Aorta (tissue), 5 donors: Measurements from ENCODE around the gene ERC1. TPM values are rescaled to one million over a fixed set of nuclear protein-coding genes. Genes with fewer than 3 reads are reported as not detected.

ENCODE experiments used
- ATAC-seq: fragments of 200-7000 bp; cut with Tn5 transposase; one replicate; pipeline ENCODE4 v1.9.1; 2022; ENCODE audit warnings: moderate library complexity; ENCODE audit not compliant: low FRiP score
- DNase-seq, 2 donors: peaks; one replicate each; pipeline ENCODE4 v3.0.0-alpha.2; 2020
- H3K27ac ChIP-seq, 2 donors: one replicate each; pipeline ENCODE4 v1.5.1; 2013; ENCODE audit warnings: low read length in 2 of 2, mild to moderate bottlenecking in 2 of 2, moderate library complexity in 2 of 2, control low read depth in 1 of 2, inconsistent platforms in 1 of 2, low read depth in 1 of 2
- H3K27me3 ChIP-seq, 2 donors: one replicate each; pipeline ENCODE4 v1.6.1; 2013; ENCODE audit warnings: control low read depth in 1 of 2, low read length in 1 of 2, mild to moderate bottlenecking in 1 of 2, moderate library complexity in 1 of 2; ENCODE audit not compliant: insufficient read depth in 2 of 2, control insufficient read depth in 1 of 2
- H3K36me3 ChIP-seq, 2 donors: one replicate each; pipeline ENCODE4 v1.6.1; 2013; ENCODE audit warnings: control low read depth in 1 of 2, low read length in 1 of 2, mild to moderate bottlenecking in 1 of 2; ENCODE audit not compliant: insufficient read depth in 2 of 2, control insufficient read depth in 1 of 2
- H3K4me1 ChIP-seq, 2 donors: one replicate each; pipeline ENCODE4 v1.6.1; 2013; ENCODE audit warnings: low read length in 2 of 2, control low read depth in 1 of 2, mild to moderate bottlenecking in 1 of 2, moderate library complexity in 1 of 2; ENCODE audit not compliant: insufficient read depth in 2 of 2, control insufficient read depth in 1 of 2
- H3K4me3 ChIP-seq, 2 donors: one replicate each; pipeline ENCODE4 v1.5.1; 2013; ENCODE audit warnings: low read length in 2 of 2, control low read depth in 1 of 2, mild to moderate bottlenecking in 1 of 2
- H3K9me3 ChIP-seq: one replicate; pipeline ENCODE4 v1.6.1; 2013; ENCODE audit warnings: mild to moderate bottlenecking, low read length; ENCODE audit not compliant: control insufficient read depth
- WGBS, 2 donors: extraction: QIAGEN DNeasy Blood & Tissue Kit; methylation state at CpG; one replicate each; pipeline ENCODE4 v1.1.7; 2013; 5-methylcytosine and 5-hydroxymethylcytosine counted together
- intact Hi-C, 2 donors: fragments of 100-400 bp; cut with DNase I; formaldehyde crosslinking; loops; one replicate each; pipeline versions ENCODE4 v1.14.2 to v1.15.0; 2022
- polyA plus RNA-seq, 2 donors: library from polyadenylated mRNA; stranded (reverse); fragments of 200-250 nt; gene quantifications; one replicate each; pipeline ENCODE4 v1.2.3, GENCODE V29; 2013
- total RNA-seq, 2 donors: library from RNA; stranded (reverse); fragmentation: NEBNext Ultra II Directional; extraction: Animal tissue kit (Norgen Biotek cat#: 25700); gene quantifications; one replicate each; pipeline ENCODE4 v1.2.1, GENCODE V29; 2021
- donor health status: healthy with polysubstance abuse.
- donor health status: Bipolar disorder and iron deficiency.
- donor health status: DM: no; HTN: no; CAD: no.
- donor health status: DM: no; HTN: no; CAD: no.
- donor health status: DM: yes; HTN: yes; CAD: no.

Gene ERC1
- total and polyA plus RNA-seq, 4 donors = 8.1 to 99.8 (median 45.3) TPM

DNA sequence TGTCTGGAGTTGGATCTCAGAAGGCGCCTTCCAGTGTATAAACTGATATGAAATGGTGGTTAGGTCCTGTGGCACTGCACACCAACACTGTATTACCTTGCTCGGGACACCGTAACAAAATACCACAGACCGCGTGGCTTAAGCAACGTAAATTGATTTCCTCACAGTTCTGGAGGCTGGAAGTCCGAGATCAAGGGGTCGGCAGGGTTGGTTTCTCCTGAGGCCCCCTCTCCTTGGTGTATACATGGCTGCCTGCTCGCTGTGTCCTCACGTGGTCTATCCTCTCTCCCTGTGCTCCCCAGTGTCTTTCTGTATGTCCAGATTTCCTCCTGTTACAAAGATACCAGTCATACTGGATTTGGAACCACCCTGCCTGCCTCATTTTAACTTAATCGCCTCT lies 475.0 kb downstream of the ERC1 start:
- H3K27ac ChIP-seq = no peak overlapping the region
- no peak overlapping the region for H3K4me3 ChIP-seq
- ATAC-seq (no peak), DNase-seq (no peak)
- no peaks in the 10 kb centered on the region for H3K9me3 ChIP-seq
- no peaks in the 10 kb centered on the region for H3K36me3 ChIP-seq
- intact Hi-C loops = no loop called here
- H3K4me1 ChIP-seq = peaks cover 0 to 3% of the 10 kb centered on the region in 2 donors
- H3K27me3 ChIP-seq = no peaks in the 10 kb centered on the region
- 97 to 98% methylated on average over 11 of the region's 11 CpGs for WGBS, 2 donors

DNA sequence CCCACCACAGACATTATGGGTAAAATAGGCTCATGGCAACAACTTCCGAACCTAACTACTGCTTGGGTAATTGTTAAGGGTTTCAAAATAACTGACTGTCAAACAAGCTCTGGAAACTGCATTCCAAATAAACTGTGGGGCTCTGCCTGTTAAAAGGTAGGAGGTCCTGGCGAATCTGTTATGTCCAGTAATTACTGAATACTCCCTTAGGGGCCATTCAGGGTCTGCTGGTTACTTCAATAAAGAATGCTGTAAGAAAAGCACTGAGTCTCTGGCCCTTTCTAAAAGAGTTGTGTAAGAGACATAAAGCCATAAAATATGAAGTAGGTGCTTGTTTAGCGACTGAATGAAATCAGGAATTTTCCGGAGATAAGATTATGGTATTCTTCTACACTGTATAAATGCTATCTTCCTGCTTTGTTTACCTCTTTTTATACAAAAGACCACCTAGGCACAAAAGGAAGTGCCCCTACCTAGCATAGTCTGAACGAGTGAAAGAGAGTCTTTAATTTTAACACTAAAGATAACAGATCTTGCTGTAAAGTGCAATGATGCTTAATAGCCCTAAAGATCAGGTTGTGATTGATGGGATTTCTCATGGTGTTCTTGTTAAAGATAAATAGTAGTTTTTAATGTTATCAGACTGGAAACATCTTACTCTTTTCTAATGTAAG lies 475.6 kb downstream of the ERC1 start:
- no peak for ATAC-seq
- Histone ChIP-seq H3K36me3 (no peaks in the 10 kb centered on the region), H3K4me3 (no peak overlapping the region), H3K27me3 (no peaks in the 10 kb centered on the region), H3K4me1 (peaks cover 0 to 4% of the 10 kb centered on the region in 2 donors), H3K9me3 (no peaks in the 10 kb centered on the region), H3K27ac (no peak overlapping the region)
- 89 to 90% methylated on average over 5 of the region's 5 CpGs for WGBS, 2 donors
- intact Hi-C loops = no loop called here
- no peak for DNase-seq

DNA sequence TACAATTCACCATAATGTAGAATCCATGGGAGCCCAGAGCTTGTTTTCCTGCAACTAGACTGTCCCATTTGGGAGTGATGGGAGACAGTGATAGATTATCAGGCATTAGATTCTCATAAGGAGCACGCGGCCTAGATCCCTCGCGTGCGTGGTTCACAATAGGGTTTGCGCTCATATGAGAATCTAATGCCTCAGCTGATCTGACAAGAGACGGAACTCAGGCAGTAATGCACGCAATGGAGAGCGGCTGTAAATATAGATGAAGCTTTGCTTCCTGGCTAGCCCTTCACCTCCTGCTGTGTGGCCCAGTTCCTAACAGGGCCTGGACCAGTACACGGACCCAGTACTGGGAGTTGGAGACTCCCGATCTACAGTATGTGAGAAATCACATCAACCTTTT lies 476.7 kb downstream of the ERC1 start:
- H3K4me1 ChIP-seq = peaks cover 0 to 4% of the 10 kb centered on the region in 2 donors
- intact Hi-C loops = no loop called here
- WGBS, 2 donors = 97% methylated on average over 11 of the region's 11 CpGs
- no peak for DNase-seq
- no peaks in the 10 kb centered on the region for H3K9me3 ChIP-seq
- ATAC-seq = no peak
- no peak overlapping the region for H3K4me3 ChIP-seq
- no peaks in the 10 kb centered on the region for H3K36me3 ChIP-seq
- no peaks in the 10 kb centered on the region for H3K27me3 ChIP-seq
- no peak overlapping the region for H3K27ac ChIP-seq

- no peak overlapping the region for H3K27ac ChIP-seq
- H3K9me3 ChIP-seq = no peaks in the 10 kb centered on the region
- ATAC-seq (no peak), DNase-seq (no peak)
- WGBS, 2 donors = 58 to 60% methylated on average over 6 of the region's 6 CpGs
- H3K27me3 ChIP-seq = no peaks in the 10 kb centered on the region
- intact Hi-C loops = no loop called here
- H3K4me3 ChIP-seq = no peak overlapping the region
- no peaks in the 10 kb centered on the region for H3K36me3 ChIP-seq
- peaks cover 0 to 4% of the 10 kb centered on the region in 2 donors for H3K4me1 ChIP-seq
These were observed 478.0 kb downstream of the ERC1 start for GRCh38 chr12:1469070-1469469.

- ATAC-seq (no peak), DNase-seq (peak in 1 of 2 donors; percentile 59)
- 7 to 11% methylated on average over 5 of the region's 5 CpGs for WGBS, 2 donors
- H3K9me3 ChIP-seq = no peaks in the 10 kb centered on the region
- H3K27ac ChIP-seq = no peak overlapping the region
- no peak overlapping the region for H3K4me3 ChIP-seq
- intact Hi-C loops = no loop called here
- no peaks in the 10 kb centered on the region for H3K36me3 ChIP-seq
- peaks cover 0 to 4% of the 10 kb centered on the region in 2 donors for H3K4me1 ChIP-seq
- H3K27me3 ChIP-seq = no peaks in the 10 kb centered on the region
These were observed 479.0 kb downstream of the ERC1 start for GRCh38 chr12:1470051-1470450.

- H3K27me3 ChIP-seq = no peaks in the 10 kb centered on the region
- no peak overlapping the region for H3K4me3 ChIP-seq
- no peak overlapping the region for H3K27ac ChIP-seq
- no peaks in the 10 kb centered on the region for H3K9me3 ChIP-seq
- no peaks in the 10 kb centered on the region for H3K36me3 ChIP-seq
- intact Hi-C loops = no loop called here
- 34% methylated on average over 6 of the region's 6 CpGs for WGBS, 2 donors
- peaks cover 0 to 9% of the 10 kb centered on the region in 2 donors for H3K4me1 ChIP-seq
- DNase-seq (no peak), ATAC-seq (no peak)
These were observed 480.2 kb downstream of the ERC1 start for GRCh38 chr12:1471224-1471623.

GRCh38 chr12:1473418-1473817 lies 482.4 kb downstream of the ERC1 start:
- peak in 1 of 2 donors; percentile 70 for DNase-seq
- Histone ChIP-seq H3K4me1 (peaks cover 0 to 9% of the 10 kb centered on the region in 2 donors), H3K9me3 (no peaks in the 10 kb centered on the region), H3K36me3 (no peaks in the 10 kb centered on the region), H3K27me3 (no peaks in the 10 kb centered on the region), H3K27ac (peak overlapping the region in 1 of 2 donors; percentile 41), H3K4me3 (no peak overlapping the region)
- 83 to 95% methylated on average over 7 of the region's 7 CpGs for WGBS, 2 donors
- ATAC-seq = no peak
- intact Hi-C loops = no loop called here

- Histone ChIP-seq H3K36me3 (no peaks in the 10 kb centered on the region), H3K4me3 (no peak overlapping the region), H3K4me1 (peaks cover 0 to 9% of the 10 kb centered on the region in 2 donors), H3K27me3 (no peaks in the 10 kb centered on the region), H3K9me3 (no peaks in the 10 kb centered on the region), H3K27ac (peak overlapping the region; percentile 21 to 81)
- 6 to 8% methylated on average over 5 of the region's 5 CpGs for WGBS, 2 donors
- ATAC-seq = no peak
- intact Hi-C loops = loop anchor here in 1 of 2 donors (2.0 kb wide), 1 partner anchor 15 kb away; no protein-coding TSS in a partner anchor
- no peak for DNase-seq
These were observed 483.1 kb downstream of the ERC1 start for GRCh38 chr12:1474041-1474573.

- H3K36me3 ChIP-seq = no peaks in the 10 kb centered on the region
- 5% methylated on average over 10 of the region's 10 CpGs for WGBS, 2 donors
- DNase-seq = no peak
- H3K9me3 ChIP-seq = no peaks in the 10 kb centered on the region
- ATAC-seq = peak; percentile 71
- peaks cover 0 to 9% of the 10 kb centered on the region in 2 donors for H3K4me1 ChIP-seq
- peak overlapping the region; percentile 53 to 81 for H3K27ac ChIP-seq
- intact Hi-C loops = loop anchor here in 1 of 2 donors (2.0 kb wide), 1 partner anchor 16 kb away; no protein-coding TSS in a partner anchor
- peak overlapping the region in 1 of 2 donors; percentile 1 for H3K4me3 ChIP-seq
- no peaks in the 10 kb centered on the region for H3K27me3 ChIP-seq
These were observed 483.6 kb downstream of the ERC1 start for GRCh38 chr12:1474574-1475153.
